ENCODE measurements around the gene GJB6.
"Not testable (repeated sequence)": the region's sequence is repeated elsewhere in the genome, so short reads cannot be mapped to it uniquely, and the experiment has no call there.

The GJB6 gene

DNA sequence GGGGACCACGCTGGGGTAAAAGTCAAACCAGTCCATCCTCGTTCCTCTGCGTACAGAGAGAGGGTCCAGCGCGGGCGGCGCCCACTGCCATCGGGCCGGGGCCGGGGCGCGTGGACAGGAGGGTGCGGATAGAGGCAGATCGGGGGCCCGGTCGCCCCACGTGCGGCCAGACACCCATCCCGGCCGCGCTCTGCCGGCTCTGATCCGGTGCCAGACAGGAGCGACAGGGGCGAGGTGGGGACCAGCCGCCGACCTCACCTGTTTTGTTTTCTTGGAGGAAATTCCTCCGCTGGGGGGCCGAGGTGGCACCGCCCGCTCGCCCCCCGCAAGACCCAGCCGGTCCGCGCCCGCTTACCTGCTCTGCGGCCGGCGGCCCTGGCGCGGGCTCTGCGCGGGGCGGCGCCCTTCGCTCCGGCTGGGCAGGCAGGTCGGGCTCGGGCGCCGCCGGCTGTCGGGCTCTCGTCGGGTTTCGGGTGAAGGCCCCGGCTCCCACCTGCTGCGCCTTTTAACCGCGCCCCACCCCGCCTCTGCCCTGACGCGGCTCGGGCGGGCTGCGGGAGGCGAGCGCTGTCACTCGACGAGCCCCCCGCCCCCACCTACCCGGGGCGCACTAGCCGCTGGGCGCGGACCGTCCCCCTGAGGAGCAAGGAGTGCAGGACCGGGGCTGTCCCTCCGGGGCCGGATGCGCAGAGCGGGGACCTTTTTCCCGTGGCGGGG lies at the start of gene GJB6:
GJB6 (minus strand) TSS at position 481 of the 717 bp plus-strand sequence. CDS start 8,839 bp downstream, outside the sequence.
- DNase-seq, result peak; percentile 6

DNA sequence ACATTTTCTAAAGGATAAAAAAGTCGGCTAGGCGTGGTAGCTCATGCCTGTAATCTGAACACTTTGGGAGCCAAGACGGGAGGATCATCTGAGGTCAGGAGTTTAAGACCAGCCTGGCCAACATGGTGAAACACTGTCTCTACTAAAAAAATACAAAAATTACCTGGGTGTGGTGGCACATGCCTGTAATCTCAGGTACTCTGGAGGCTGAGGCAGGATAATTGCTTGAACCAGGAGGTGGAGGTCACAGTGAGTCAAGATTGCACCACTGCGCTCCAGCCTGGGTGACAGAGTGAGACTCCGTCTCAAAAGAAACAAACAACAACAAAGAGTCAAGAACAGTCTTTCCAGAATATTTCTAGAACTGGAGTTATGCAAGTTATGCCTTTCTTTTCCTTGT lies 44.8 kb upstream of the GJB6 start:
- not testable (repeated sequence) for DNase-seq

DNA sequence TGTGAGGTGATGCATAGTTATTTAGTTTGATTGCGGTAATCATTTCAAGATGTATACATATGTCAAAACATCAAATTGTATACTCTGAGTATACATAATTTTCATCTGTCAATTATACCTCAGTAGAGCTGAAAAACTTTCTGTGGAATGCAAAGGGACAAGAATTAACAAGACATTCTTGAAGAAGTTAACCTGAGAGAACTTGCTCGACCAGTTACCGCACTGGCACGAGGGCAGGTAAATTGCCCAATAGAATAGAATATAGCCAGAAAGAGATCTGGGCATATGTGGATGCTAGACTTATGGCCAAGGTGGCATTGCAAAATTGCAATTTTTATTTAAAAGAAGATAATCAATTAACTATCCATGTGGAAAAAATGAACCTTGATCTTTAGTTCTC lies 42.3 kb upstream of the GJB6 start:
- DNase-seq, result no peak

DNA sequence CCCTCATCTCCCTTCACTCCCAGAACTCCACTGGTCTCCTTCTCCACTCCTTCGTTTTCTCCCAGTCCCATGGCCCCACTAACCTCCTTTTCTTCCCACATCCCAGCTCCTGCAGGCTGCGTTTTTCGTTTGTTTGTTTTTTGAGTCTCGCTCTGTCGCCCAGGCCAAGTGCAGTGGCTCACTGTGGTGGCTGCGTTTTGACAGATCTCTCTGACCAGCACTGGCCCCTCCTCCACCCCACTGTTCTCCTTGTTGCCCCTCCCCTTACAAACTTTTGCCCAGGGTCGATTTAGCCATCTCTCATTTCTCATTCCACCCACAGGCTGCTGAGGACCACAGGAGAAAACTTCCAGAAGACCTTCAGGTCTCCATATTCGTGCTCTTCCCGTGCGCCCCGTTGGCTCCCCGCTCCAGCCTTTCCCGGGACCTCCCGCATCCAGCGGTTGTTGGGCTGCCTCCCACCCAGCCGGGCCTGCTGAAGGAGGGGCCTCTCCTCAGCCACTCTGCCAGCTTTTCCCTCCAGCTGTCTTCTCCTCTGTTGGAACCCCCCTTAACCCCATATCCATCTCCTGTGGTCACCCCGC lies 40.6 kb upstream of the GJB6 start:
- no peak for DNase-seq

DNA sequence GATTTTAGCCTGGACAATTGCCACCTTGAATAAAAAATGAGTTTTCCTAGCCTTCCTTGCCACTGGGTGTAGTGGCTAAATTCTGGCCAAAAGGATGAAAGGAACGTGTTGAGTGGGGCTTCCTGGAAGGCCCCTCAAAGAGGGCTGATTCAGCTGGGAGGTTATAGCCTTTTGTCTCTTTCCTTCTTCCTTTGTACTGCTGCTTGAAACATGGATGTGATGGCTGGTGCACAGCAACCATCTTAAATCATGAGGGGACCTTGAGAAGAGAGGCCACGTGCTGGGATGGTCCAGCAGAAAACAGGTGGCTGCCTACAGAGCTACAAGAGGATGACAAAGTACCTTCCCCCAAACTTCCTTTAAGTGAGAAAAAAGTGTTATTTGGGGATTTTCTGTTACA lies 40.0 kb upstream of the GJB6 start:
- DNase-seq, result no peak

DNA sequence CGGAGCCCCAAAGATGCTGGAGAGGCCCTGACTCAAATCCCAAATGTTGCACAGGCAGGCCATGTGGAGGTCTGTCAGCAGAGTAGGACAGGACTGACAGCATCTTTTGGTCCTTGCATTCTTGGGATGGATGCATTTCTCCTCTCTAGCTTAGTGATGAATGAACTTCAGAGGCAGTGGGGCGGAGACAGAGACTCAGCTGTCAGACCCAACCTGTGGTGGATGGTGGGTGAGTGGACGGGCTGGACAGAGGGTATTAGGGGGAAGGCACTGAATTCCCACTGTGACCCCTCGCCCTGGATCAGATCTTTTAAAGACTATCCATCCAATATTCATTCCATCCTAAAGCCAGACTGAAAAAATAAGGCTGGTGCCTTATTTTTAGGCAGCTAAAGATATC lies 39.3 kb upstream of the GJB6 start:
- no peak for DNase-seq

DNA sequence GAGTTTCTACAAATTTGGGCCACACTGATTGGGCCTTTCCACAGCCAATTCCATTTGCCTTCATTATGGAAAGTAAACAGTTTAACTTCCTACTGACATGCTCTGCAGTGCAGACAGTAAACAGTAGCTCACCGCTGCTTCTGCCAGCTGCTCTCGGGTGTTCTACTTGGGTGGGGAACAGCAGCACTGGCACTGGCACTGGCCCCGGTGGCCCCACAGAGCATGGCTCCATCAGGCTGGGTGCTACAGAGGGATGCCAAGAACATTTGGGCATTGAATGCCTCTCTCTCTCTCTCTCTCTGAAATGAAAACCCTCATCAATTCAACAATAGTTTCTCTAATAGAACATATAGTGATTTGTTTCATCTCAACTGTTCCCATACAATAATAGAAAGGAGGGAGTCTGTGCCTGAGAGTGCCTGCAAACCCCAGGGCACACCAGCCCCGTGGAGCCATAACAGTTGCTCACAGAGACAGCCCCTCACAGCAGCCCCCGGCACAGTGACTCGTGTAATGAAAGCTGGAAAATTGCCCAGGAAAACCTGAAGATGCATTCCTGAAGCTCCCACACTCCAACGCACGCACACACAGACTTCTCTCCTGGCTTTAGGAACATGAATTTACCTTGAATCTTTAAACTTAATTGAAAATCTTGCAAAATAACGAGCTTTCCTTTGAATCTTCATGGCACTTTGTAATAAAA lies 38.2 kb upstream of the GJB6 start:
- DNase-seq, result no peak

DNA sequence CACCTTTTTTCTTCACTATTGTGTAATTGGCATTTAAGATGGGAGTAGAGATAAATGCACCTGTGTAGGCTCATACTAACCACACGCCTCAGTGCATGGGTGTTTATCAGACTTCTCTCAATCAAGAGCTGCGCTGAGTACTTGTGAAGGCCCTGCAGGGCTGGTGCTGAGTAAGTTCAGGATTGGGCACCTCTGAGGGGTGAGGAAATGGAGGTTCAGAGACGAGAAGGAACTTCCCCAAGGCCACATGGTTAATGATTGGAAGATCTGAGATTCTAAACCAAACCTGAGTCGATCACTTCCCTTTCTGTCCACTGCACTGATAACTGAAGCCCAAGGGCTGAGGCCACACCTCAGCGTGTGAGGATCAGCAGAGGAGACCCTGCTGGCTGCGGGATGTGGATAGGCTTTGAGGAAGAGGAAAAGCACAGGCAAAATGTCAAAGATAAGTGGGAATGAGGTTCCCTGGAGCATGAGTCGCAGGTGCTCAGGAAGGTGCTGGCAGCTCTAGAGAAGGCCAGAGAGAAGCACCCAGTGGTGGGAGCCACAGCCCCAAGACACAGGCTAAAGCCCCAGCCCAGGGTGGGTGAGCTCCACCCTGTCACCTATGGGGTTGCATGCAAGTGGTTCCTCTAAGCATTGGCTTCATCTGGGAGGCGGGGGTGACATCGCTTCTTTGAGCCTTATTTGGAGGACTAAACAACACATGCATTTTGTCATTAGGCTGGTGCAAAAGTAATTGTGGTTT lies 32.3 kb upstream of the GJB6 start:
- DNase-seq, result no peak

DNA sequence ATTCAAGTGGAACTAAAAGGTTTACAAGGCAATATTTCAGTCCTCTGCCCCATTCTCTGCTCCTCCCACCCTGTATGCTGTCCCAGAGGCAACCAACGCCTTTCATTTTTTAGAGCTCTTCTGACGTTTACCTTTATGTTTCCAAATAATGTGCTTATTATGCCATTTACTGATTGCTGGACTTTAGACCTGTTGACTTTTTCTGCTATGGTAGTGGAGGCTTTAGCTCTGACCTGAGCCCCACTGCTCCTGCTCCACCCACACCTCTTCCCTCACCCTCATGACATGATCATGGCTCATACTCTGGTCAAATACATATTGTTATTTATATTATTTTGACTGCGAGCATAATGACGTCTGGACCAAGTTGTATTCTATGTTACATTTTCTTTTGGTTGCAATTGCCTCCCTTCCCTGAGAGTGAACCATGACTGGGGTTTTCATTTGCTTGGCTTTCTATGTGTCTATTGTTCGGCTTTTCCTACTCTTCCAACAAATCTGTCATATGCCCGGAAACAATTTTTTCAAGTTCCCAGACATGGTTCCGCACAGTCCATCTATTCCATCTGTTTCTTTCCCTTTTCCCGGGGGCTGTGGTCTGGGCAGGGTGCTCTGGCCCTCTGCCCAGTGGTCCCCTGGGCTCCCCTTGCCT lies 31.4 kb upstream of the GJB6 start:
- DNase-seq, result no peak

DNA sequence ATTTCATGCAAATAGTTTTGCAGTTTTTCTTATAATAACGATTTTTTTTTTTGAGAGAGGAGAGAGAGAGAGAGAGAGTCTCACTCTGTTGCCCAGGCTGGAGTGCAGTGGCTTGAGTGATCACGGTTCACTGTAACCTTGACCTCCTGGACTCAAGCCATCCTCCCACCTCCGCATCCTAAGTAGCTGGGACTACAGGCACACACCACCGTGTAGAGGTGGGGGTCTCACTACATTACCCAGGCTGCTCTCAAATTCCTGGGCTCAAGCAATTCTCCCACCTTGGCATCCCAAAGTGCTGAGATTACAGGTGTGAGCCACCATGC lies 26.8 kb upstream of the GJB6 start:
- DNase-seq, result no peak

DNA sequence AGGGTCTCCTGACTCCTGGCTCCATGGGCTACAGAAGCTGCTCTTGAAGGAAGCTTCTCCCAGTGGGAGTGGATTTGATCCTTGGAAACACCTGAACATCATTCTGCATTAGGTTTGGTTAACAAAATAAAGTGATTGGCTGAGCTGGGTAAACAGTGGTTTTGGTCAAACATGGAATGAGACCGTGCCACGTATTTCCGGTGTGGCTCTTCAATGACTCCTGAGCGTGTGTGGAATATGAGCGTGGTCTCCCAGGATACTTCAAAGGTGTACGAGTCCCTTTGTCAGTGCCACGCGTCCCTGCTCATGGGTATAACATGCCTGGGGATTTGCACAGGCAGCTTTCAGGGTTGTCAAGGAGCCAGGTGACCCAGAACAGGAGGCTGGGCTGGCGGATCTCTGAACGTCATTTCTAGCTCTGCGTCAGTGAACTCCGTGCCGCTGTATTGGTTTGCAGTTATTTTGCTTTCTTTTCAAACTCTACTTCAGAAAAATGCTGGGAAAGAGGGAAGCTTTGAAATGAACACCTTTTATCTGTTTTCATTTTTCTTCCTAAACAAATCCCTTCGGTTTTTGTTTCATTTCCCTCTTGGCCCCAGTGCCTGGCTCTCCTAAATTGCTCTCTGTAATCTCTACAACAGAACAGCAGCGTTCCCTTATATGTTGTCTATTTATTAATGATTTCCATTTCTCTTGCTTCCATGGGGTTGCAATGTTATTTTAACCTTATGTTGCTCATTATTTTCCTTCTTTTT lies 26.3 kb upstream of the GJB6 start:
- DNase-seq, result no peak

DNA sequence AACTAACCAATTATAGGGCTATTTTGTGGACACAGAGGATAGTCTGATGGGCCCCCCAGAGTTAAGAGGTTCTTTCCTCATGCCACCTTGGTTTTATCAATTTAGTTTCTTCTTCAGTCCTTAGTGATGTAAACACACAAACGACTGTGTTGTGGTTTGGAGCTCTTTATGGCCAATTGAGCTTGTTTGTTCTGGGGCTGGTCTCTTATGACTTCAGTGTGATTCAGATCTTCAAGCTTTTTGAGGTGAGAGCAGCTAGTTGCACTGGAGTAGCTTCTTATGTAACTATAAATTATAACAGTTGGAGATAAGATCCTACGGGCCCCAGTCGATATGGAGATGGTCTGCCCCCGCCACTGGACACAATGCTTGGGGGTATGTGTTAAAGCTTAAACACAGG lies 22.0 kb upstream of the GJB6 start:
- no peak for DNase-seq

DNA sequence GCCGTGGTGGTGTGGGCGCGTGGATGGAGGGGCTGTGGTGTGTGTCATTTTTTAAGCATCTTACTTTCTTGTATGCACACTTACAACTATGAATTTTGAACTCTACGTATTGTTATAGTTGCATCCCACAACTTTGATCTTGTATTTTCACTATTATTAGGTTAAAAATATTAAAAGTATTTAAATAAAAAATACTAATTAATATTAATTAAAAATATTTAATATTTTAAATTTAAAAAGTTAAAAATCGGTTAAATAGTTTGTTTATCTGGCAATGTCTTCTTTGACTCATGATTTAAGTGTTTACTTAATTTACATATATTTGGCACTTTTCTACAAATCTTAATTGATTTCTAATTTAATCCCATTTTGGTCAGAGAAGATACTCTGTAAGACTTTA lies 17.8 kb upstream of the GJB6 start:
- no peak for DNase-seq

DNA sequence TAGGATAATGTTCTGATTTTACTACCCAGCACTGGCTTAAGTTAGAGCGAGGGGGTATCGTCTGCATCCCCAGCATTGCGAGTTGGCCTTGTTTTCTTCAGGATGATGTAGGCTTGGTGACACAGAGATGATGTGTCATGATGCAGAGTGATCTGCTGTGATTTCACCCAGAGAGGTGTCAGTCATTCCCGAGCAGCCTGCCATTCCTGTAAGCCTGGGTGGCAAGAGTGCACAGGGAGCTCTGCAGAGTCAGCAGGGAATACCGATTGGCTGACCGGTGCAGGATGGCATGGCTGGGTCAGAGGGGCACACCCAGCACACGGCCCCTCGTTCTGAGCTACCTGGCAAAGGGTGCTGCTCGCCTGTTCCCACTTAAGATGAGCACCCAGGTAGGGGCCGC lies 15.8 kb upstream of the GJB6 start:
- no peak for DNase-seq

DNA sequence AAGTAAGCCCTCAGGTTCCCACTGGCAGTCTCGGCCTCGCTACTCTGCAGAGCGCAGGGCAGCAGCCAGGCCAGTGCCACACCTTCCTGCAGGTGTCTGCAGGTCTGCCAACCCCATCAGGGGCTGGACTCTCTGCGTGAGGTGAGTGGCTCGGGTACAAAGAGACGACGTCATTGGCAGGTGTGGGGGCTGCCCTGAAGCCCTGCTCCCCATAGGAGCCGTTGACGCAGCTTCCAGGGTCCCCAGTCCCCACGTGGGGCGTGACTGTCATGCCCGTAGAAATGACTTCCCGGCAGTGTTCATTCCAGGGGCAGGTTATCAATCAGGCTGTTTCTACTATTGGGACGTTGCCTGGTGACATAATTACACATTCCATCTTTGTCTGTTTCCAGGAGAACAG lies 15.3 kb upstream of the GJB6 start:
- no peak for DNase-seq

DNA sequence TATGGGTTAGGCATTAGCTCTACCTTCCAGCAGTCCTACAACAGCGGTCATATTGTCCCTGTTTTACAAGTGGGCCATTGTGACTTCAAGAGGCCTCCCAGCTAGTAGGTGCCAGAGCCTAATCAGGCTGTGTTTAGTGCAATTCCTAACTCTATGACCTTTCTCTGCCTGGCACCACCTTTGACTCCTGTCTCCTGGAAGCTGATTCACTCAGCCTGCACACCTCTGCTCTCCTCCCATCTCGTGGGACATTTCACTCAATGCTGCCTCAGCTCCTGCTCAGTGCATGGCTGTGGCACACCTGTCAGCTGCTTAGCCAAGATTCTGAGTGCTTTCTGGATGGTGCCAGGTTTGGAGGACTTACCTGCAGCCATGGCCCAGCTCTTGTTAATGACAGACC lies 9.5 kb upstream of the GJB6 start:
- DNase-seq, result no peak

DNA sequence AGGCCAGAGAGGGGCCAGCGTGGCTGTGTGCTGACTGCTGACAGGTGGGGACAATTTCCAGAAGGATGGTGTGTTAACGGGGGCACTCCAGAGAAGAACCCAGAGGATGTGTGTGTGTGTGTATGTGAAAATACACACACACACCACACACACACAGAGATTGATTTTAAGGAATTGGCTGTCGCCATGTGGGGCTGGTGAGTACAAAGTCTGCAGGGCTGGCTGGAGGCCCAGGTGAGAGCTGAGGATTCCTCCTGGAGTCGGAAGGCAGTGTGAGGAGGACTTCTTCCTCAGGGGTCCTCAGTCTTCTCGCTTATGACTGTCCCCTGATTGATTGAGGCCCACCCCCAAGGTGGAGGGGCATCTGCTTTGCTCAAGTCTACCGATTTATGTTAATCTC lies 7.6 kb upstream of the GJB6 start:
- no peak for DNase-seq

DNA sequence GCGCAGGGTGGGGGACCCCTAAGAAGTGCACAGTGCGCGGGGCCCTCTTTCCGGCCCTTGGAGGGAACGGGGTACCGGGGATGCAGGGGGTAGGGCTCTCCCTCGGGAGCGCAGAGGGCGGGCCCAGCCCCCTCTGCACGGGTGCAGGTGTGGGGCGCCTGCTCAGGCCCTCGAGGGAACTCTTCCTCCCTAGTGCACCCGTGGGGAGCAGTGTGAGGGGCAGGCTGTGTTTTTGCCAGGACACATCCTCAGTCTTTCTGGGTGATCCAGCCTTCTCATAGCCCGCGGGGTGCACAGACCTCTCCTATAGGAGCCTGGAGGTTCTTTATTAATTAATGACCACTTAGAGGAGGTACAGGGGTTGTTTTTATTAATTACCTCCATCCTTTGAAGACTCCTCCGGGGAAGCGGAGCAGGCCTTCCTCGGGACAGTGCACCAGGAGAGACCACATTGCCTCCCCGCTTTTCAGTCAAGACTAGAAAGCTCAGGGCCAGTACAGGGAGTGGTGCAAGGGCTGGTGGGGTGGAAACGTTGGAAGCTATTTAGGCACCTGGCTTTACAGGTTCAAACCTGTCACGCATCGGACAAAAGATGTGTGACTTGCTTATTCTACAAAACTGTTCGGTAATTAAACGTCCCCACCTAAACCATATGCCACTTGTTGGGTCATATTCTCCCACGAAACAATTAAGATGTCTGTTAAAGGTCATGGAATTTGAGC lies 598 bp upstream of the GJB6 start:
- DNase-seq, result no peak

DNA sequence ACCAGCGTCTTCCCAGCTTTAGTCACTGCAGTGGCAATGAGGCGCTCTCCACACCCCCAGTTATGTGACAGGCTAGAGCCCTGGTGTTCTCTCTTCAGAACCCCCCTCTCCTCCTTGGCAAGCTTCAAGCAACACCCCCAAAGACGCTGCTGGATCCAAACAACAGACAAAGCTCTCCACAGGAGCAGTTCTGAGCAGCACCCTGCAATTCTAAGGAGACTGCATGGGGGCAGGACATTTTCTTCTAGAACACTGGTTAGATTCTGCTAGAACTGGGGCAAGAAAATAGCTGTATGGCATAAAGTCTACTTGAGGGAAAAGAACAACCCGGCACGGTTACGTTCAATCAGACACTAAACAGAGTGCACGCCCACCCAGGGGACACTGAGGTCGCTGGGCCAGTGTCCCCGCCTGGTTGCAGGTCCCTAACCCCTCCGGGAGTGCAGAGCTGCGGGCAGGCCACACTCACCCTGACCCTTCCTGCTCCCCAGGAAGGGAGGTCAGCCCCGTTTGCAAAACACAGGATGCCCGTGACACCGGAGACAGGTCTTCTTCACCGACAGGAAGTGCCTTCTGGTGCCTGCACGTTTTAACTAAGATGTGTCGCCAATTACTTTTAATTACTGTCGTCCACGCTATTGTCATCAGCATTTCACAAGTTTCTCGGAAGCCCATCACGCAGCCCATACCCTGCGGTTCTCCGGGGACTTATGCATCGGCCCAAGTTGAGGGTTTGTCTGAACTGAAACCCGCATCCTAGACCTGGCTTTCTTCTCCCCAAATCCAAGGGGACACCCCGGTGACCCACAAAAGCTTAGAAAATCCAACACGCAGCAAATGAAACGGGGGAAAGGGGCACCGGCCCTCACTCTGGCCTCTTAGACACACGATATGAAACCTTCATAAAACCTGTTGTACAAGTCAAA lies 943 bp downstream of the GJB6 start:
- DNase-seq, result no peak

DNA sequence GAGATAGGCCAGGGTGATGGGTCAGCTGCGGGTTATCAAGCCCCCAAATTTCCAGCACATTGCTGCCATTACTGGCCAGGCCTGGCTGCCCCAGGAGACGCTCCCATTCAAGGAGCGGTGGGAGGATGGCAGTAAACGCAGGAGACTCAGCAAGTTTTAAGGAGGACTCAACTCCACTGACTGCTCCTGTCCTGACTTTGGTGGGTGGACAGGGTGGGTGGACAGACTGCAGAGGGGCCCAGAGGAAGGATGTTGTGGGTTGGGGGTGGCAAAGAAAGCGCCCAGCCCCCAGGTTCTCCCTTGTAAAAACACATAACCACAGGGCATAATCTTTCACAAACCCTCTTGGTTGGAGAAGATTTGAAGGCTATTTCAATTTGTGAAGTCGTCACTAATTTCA lies 4.4 kb downstream of the GJB6 start:
- DNase-seq, result no peak

DNA sequence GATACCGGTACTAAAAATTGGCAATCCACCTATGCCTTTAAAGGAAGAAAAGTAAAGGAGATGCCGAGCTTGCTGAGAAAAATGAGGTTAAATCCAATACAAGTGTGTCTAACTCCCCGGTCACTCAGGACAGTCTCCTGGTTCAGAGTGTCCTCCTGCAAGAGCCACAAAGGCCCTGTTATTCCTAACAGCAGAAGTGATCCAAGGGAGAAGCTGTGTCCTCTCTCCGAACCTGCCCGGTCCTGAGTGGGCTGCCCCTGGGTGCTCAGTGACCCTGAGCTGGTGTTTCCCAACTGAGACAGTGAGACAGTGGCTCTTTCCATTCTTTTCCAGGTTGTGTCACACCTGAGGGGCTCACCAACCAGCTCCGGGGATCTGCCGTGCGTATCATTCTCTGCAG lies 4.8 kb downstream of the GJB6 start:
- DNase-seq, result no peak
